GM18867 (cell line): ENCODE results near the gene CERS1.

Experiments used
- ATAC-seq: cut with Tn5 transposase; IDR thresholded peaks from one replicate; pipeline ENCODE4 v1.9.1; 2021; ENCODE audit warnings: mild to moderate bottlenecking, moderate library complexity; ENCODE audit not compliant: unreplicated experiment

CERS1 gene

GRCh38 chr19:18876865-18877264, 19.1 kb downstream of the CERS1 start:
- ATAC-seq: no peak

- no peak for ATAC-seq
Measured at GRCh38 chr19:18875726-18876125, 20.2 kb downstream of the CERS1 start.

GRCh38 chr19:18871543-18871942, 24.4 kb downstream of the CERS1 start:
- ATAC-seq: no peak

GRCh38 chr19:18870531-18871172, 25.3 kb downstream of the CERS1 start:
- ATAC-seq: no peak

GRCh38 chr19:18869781-18870530, 26.0 kb downstream of the CERS1 start:
- no peak for ATAC-seq

- ATAC-seq: no peak
Measured at GRCh38 chr19:18869023-18869618, 26.8 kb downstream of the CERS1 start.

- no peak for ATAC-seq
Measured at GRCh38 chr19:18868380-18869022, 27.5 kb downstream of the CERS1 start.

- no peak for ATAC-seq
Measured at GRCh38 chr19:18867751-18868150, 28.2 kb downstream of the CERS1 start.

- no peak for ATAC-seq
Measured at GRCh38 chr19:18867199-18867598, 28.8 kb downstream of the CERS1 start.

GRCh38 chr19:18866800-18867123, 29.2 kb downstream of the CERS1 start:
- ATAC-seq: no peak

- ATAC-seq: no peak
Measured at GRCh38 chr19:18865973-18866799, 29.8 kb downstream of the CERS1 start.

- no peak for ATAC-seq
Measured at GRCh38 chr19:18865106-18865972, 30.6 kb downstream of the CERS1 start.

GRCh38 chr19:18863843-18864362, 32.1 kb downstream of the CERS1 start:
- no peak for ATAC-seq

- ATAC-seq: no peak
Measured at GRCh38 chr19:18862976-18863842, 32.7 kb downstream of the CERS1 start.

GRCh38 chr19:18861917-18862316, 34.0 kb downstream of the CERS1 start:
- no peak for ATAC-seq

- ATAC-seq: peak; percentile 54
Measured at GRCh38 chr19:18861235-18861634, 34.7 kb downstream of the CERS1 start.

- no peak for ATAC-seq
Measured at GRCh38 chr19:18860725-18861124, 35.2 kb downstream of the CERS1 start.

GRCh38 chr19:18860302-18860700, 35.7 kb downstream of the CERS1 start:
- ATAC-seq: no peak
